Fibroblast of lung (primary cell): ENCODE measurements around the gene PAQR7.

ENCODE experiments used
- EZH2 ChIP-seq: IDR thresholded peaks from 2 replicates; pipeline ENCODE4 v1.5.1; 2012; ENCODE audit warnings: low read length, control low read depth, mild to moderate bottlenecking; ENCODE audit errors: missing control alignments
- TF ChIP-seq, protein P1 (sequence below), 2 donors: IDR thresholded peaks in 1 of 2; conservative IDR thresholded peaks in 1 of 2; 1 replicate in 1 of 2; 2 replicates in 1 of 2; pipeline ENCODE4 v1.5.1; 2011 to 2012; ENCODE audit warnings: low read length in 2 of 2, control low read depth in 1 of 2, inconsistent platforms in 1 of 2, low read depth in 1 of 2, mild to moderate bottlenecking in 1 of 2

DNA sequence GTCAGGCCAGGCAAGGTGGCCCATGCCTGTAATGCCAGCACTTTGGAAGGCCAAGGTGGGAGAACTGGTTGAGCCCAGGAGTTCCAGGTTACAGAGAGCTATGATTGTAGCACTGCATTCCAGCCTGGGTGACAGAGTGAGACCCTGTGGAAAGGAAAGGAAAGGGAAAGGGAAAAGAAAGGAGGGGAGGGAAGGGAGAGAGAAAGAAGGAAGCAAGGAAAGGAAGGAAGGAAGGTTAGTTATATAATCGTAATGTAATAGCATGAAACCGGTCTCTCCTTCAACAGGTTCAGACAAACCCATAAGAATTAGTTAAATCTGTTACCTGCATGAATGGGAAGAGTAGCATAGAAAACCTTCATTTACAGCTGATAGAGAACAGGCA is 1.2 kb upstream of the PAQR7 start:
- TF ChIP-seq, protein P1, sequence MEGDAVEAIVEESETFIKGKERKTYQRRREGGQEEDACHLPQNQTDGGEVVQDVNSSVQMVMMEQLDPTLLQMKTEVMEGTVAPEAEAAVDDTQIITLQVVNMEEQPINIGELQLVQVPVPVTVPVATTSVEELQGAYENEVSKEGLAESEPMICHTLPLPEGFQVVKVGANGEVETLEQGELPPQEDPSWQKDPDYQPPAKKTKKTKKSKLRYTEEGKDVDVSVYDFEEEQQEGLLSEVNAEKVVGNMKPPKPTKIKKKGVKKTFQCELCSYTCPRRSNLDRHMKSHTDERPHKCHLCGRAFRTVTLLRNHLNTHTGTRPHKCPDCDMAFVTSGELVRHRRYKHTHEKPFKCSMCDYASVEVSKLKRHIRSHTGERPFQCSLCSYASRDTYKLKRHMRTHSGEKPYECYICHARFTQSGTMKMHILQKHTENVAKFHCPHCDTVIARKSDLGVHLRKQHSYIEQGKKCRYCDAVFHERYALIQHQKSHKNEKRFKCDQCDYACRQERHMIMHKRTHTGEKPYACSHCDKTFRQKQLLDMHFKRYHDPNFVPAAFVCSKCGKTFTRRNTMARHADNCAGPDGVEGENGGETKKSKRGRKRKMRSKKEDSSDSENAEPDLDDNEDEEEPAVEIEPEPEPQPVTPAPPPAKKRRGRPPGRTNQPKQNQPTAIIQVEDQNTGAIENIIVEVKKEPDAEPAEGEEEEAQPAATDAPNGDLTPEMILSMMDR (conservative IDR thresholded peaks at IDR 0.05 in 1 of 2, IDR thresholded peaks at IDR 0.05 in 1 of 2; ENCODE audit: low read depth in 1 of 2, low read length in 2 of 2) = no peak
- no peak for TF ChIP-seq EZH2
